Measurements from ENCODE around the gene RENBP.

DNA sequence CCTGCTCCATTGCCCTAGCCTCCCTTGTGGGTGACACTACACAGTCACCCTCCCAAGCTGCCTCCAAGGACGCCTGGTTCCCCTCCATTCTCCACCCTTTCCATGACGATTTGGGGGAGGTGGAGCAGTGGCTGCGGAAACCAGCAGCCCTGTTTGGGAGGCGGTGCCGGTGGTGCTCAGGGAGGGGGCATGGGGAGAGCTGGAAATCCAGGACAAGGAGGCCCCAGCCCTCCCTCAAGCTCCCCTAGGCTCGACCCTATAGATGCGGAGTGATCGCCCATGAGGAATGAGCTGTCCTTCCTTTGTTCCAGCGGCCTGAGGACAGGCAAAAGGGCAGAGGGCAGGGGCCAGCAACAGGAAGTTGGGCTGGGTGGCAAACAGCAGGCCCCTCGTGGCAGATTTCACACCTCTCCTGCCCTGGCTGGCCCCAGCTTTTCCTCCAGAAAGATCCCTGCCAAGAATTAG, 3.6 kb upstream of the RENBP start:
- TF ChIP-seq RAD21 (IDR thresholded peaks at IDR 0.05; ENCODE audit: low read depth) (no peak), YY1 (IDR thresholded peaks at IDR 0.05; ENCODE audit: low read depth) (no peak), CREB1 (IDR thresholded peaks at IDR 0.05; ENCODE audit: low read depth) (no peak), MAX (IDR thresholded peaks at IDR 0.05) (no peak), CEBPB (IDR thresholded peaks at IDR 0.05) (no peak), TCF12 (IDR thresholded peaks at IDR 0.05; ENCODE audit: low read depth) (no peak), TAF1 (IDR thresholded peaks at IDR 0.05; ENCODE audit: low read depth) (no peak)

All from Ishikawa (cell line).